ENCODE data around the gene SLAMF8. TPM values are rescaled to one million over a fixed set of nuclear protein-coding genes. Genes with fewer than 3 reads are reported as not detected.
A peak's percentile ranks its signal among the peaks of the same experiment; 100 is the strongest.

Gene SLAMF8
- total RNA-seq, 1 donor: not detected

DNA sequence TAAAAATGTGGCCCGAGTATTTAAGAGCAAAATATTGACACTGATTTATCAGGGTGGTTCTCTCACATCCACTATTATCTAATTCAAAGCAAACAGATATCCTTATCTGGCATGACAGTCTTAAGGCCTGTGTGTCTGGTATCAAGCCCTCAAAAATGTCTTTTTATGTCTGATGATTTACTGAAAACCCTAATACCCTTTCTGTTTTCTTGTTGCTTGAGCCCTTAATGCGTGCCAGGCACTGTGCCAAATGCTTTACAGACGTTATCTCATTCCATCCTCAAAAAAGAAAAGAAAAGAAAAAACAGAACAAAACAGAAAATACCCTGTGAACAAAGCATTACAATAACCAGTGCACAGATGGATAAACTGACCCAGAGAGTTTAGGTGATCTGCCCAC lies 40.2 kb upstream of the SLAMF8 start:
- TF ChIP-seq, protein P1, sequence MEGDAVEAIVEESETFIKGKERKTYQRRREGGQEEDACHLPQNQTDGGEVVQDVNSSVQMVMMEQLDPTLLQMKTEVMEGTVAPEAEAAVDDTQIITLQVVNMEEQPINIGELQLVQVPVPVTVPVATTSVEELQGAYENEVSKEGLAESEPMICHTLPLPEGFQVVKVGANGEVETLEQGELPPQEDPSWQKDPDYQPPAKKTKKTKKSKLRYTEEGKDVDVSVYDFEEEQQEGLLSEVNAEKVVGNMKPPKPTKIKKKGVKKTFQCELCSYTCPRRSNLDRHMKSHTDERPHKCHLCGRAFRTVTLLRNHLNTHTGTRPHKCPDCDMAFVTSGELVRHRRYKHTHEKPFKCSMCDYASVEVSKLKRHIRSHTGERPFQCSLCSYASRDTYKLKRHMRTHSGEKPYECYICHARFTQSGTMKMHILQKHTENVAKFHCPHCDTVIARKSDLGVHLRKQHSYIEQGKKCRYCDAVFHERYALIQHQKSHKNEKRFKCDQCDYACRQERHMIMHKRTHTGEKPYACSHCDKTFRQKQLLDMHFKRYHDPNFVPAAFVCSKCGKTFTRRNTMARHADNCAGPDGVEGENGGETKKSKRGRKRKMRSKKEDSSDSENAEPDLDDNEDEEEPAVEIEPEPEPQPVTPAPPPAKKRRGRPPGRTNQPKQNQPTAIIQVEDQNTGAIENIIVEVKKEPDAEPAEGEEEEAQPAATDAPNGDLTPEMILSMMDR (IDR thresholded peaks at IDR 0.05; ENCODE audit: insufficient read depth, low read depth, low read length): no peak
- peak; percentile 7 for DNase-seq (ENCODE audit: low read depth)
- no peak overlapping the region for H3K4me3 ChIP-seq (ENCODE audit: low read depth, low read length)

DNA sequence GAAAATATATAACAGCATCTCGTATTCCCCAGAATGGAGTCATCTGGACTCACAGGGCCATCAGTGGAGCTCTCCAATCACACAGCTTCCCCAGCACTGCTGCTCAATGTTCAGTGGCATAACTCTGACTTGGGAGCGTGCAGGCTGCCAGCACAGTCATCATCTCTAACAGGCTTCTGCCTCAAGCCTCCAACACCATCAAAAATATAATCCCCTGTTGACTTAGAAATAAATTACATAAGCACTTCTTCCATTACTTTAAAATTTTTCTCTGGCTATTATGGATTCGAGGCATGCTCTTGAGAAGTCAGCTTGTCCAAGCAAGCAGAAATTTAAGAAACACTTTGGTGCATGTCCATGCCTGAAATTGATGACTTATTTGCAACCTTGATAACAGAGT lies 39.7 kb upstream of the SLAMF8 start:
- TF ChIP-seq, protein P1 (IDR thresholded peaks at IDR 0.05; ENCODE audit: insufficient read depth, low read depth, low read length): no peak
- H3K4me3 ChIP-seq (ENCODE audit: low read depth, low read length): no peak overlapping the region
- DNase-seq (ENCODE audit: low read depth): no peak

DNA sequence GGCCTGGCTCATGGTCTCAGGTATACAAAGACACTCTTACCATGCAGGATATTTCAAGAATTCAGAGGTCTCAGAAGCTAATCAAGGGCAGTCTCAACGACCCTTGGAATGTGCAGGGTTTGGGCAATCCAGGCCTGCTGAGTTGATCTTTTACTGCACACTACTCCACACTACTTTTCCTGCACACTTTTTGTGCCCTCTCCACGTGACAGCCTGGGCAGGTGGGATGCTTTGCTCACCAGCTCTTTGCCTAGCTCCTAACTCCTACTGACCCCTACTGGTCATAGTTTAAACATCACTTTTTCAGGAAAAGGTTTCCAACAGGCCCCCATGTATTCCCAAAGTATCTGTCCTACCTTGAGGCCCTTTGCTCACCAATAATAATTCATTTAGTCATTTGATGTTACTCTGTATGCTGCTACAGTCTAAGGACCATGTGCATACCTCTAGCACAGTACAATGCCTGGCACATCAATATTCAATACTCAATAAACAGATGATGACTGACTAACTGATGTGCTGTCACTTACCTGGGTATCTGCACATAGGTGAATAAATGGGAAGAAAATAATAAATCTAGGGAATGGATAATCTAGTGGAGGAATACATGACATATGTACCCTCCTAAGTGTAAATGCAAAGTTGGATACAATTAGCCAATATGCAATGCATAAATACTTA lies 36.3 kb upstream of the SLAMF8 start:
- TF ChIP-seq, protein P1 (IDR thresholded peaks at IDR 0.05; ENCODE audit: insufficient read depth, low read depth, low read length): peak; percentile 60
- peak; percentile 13 for DNase-seq (ENCODE audit: low read depth)
- no peak overlapping the region for H3K4me3 ChIP-seq (ENCODE audit: low read depth, low read length)

DNA sequence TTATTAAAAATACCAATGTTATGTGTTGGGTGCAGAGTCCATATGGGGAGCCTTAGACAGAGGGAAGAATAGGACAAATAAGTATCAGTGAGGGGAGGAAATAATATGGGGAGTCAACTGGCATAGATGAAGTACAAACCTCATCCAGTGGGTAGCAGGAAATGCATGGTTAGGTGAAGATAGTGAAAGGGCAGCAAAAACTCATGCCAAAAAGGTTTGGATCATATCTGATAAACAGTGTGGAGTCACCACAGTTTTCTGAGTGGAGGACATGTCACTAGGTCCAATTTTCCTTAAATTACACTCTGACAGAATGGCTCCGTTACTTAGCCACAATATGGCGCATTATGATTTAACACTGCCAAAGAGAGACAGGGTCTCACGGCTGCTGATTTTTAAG lies 35.6 kb upstream of the SLAMF8 start:
- no peak for DNase-seq (ENCODE audit: low read depth)
- H3K4me3 ChIP-seq (ENCODE audit: low read depth, low read length): no peak overlapping the region
- TF ChIP-seq, protein P1 (IDR thresholded peaks at IDR 0.05; ENCODE audit: insufficient read depth, low read depth, low read length): no peak

DNA sequence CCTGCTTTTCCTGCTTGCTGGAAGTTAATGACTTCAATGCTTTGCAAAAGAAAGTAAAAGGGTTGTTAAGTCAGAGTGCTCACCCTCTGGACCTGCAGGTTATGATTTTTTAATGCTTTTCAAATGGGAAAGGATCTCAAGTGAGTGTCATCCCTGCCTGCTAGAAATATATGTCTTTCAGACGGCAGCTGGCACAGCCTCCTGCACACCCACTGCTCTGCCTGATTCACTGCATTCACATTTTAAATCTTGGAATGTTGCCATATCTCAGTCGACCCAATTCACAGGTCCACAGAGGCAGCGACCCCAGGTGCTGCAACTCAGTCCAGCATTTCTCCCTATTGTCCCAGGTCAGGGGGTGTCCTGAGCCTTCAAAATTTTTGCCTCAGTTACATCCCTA lies 35.2 kb upstream of the SLAMF8 start:
- no peak for DNase-seq (ENCODE audit: low read depth)
- H3K4me3 ChIP-seq (ENCODE audit: low read depth, low read length): no peak overlapping the region
- TF ChIP-seq, protein P1 (IDR thresholded peaks at IDR 0.05; ENCODE audit: insufficient read depth, low read depth, low read length): no peak

DNA sequence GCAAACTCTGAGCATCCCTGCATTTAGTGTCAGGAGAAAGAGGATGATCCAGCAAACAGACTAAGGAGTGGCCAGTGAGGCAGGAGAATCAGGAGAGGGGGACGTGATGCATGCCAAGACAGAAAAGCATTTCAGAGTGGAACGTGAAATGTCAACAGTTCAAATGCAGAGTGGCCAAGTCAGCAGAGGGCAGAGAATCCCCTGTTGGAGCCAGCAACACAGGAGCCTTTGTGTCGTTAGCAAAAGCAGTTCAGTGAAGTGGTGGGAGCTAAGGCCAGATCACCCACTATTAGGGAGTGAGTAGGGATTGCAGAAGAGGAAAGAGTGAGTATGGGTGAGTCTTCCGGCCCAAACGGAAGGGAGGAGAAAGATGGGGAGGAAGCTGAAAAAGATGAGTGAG lies 31.1 kb upstream of the SLAMF8 start:
- no peak overlapping the region for H3K4me3 ChIP-seq (ENCODE audit: low read depth, low read length)
- no peak for DNase-seq (ENCODE audit: low read depth)
- TF ChIP-seq, protein P1 (IDR thresholded peaks at IDR 0.05; ENCODE audit: insufficient read depth, low read depth, low read length): no peak

DNA sequence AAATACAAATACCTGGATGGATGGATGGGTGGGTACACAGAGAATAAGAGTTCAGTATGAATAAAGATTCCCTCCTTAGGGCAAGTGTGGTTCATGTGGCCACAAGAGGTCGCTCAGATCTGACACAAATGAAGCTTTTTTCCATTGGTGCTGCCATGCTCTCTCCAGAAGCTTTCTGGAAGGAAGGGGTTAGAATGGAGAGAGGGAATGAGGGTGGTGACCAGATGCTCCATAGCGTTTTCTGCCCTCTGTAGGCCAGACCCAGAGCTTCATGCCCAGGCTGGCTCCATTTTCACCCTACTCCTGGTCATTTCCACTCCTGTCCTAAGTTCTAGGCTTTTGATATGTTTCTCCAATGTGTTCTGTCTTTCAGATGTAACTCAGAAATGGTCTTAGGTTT lies 27.8 kb upstream of the SLAMF8 start:
- peak; percentile 88 for DNase-seq (ENCODE audit: low read depth)
- no peak overlapping the region for H3K4me3 ChIP-seq (ENCODE audit: low read depth, low read length)
- TF ChIP-seq, protein P1 (IDR thresholded peaks at IDR 0.05; ENCODE audit: insufficient read depth, low read depth, low read length): peak; percentile 83
